ENCODE data around the gene HSD3B2. TPM values are rescaled to one million over a fixed set of nuclear protein-coding genes. Genes with fewer than 3 reads are reported as not detected.

HSD3B2 gene
- total RNA-seq, 6 experiments from 2014 or later = not detected

DNA sequence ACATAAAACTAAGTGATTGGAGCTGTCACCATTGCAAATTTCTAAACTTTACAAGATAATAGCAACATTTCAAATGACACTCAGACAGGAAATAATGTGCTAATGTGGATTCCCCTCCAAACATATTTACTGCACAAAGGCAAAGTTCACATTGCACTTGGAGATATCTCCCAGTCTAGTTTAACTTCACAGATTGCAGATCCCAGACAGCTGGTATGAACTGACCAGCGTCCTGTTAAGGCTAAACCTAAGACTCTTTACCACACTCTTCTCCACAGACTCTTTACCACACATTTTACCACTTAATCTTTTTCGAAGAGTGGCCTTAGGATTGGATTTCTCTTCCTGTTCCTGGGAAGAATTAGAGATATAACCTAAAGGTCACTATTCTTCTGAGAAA lies 51.5 kb downstream of the HSD3B2 start:
- no peak for TF ChIP-seq CTCF (IDR thresholded peaks at IDR 0.05)
- Mint-ChIP-seq H3K9me3 (no peaks in the 10 kb centered on the region), H3K36me3 (ENCODE audit: low read depth) (no peaks in the 10 kb centered on the region), H3K4me1 (ENCODE audit: low read depth) (no peaks in the 10 kb centered on the region), H3K4me3 (no peak overlapping the region), H3K27ac (no peak overlapping the region), H3K27me3 (ENCODE audit: insufficient read depth) (peaks cover 8% of the 10 kb centered on the region; the same call in 1 of the 2 replicates)
- DNase-seq = no peak

GRCh38 chr1:119467219-119467618 lies 52.3 kb downstream of the HSD3B2 start:
- H3K27ac Mint-ChIP-seq = no peak overlapping the region
- peaks cover 13% of the 10 kb centered on the region for H3K27me3 Mint-ChIP-seq (ENCODE audit: insufficient read depth)

GRCh38 chr1:119467857-119468668 lies 53.1 kb downstream of the HSD3B2 start:
- H3K4me1 Mint-ChIP-seq (ENCODE audit: low read depth) = no peaks in the 10 kb centered on the region
- TF ChIP-seq CTCF (IDR thresholded peaks at IDR 0.05) = no peak
- H3K27me3 Mint-ChIP-seq (ENCODE audit: insufficient read depth) = peaks cover 13% of the 10 kb centered on the region
- no peak overlapping the region for H3K4me3 Mint-ChIP-seq
- no peak overlapping the region for H3K27ac Mint-ChIP-seq
- no peaks in the 10 kb centered on the region for H3K36me3 Mint-ChIP-seq (ENCODE audit: low read depth)
- no peak for DNase-seq
- no peaks in the 10 kb centered on the region for H3K9me3 Mint-ChIP-seq

More at GRCh38 chr1:119467219-119467618, 52.3 kb downstream of the HSD3B2 start:
- no peaks in the 10 kb centered on the region for H3K9me3 Mint-ChIP-seq
- no peak for TF ChIP-seq CTCF (IDR thresholded peaks at IDR 0.05)
- DNase-seq = no peak
- H3K4me1 Mint-ChIP-seq (ENCODE audit: low read depth) = no peaks in the 10 kb centered on the region
- H3K4me3 Mint-ChIP-seq = no peak overlapping the region
- no peaks in the 10 kb centered on the region for H3K36me3 Mint-ChIP-seq (ENCODE audit: low read depth)

- H3K36me3 Mint-ChIP-seq (ENCODE audit: low read depth) = no peaks in the 10 kb centered on the region
- DNase-seq = no peak
- no peak for TF ChIP-seq CTCF (IDR thresholded peaks at IDR 0.05)
- no peak overlapping the region for H3K27ac Mint-ChIP-seq
- peaks cover 13% of the 10 kb centered on the region for H3K27me3 Mint-ChIP-seq (ENCODE audit: insufficient read depth)
- no peaks in the 10 kb centered on the region for H3K9me3 Mint-ChIP-seq
- no peaks in the 10 kb centered on the region for H3K4me1 Mint-ChIP-seq (ENCODE audit: low read depth)
- H3K4me3 Mint-ChIP-seq = no peak overlapping the region
Observed at GRCh38 chr1:119469741-119470140, 54.8 kb downstream of the HSD3B2 start.

DNA sequence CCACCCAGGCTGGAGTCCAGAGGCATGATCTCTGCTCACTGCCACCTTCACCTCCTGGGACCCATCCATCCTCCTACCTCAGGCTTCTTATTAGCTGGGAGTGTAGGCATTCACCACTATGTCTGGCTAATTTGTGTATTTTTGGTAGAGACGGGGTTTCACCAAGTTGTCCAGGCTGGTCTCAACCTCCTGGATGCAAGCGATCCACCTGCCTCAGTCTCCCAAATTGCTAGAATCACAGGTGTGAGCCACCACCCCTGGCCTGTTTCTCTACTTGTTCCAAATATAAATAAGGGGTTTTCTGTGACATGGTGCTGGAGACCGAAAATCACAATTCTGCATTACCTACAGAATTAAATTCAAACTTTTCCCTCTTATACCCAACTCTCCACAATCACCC lies 55.4 kb downstream of the HSD3B2 start:
- Mint-ChIP-seq H3K27me3 (ENCODE audit: insufficient read depth) (peaks cover 13% of the 10 kb centered on the region), H3K4me1 (ENCODE audit: low read depth) (no peaks in the 10 kb centered on the region), H3K9me3 (no peaks in the 10 kb centered on the region), H3K4me3 (no peak overlapping the region), H3K36me3 (ENCODE audit: low read depth) (no peaks in the 10 kb centered on the region), H3K27ac (no peak overlapping the region)
- TF ChIP-seq CTCF (IDR thresholded peaks at IDR 0.05) = no peak
- DNase-seq = no peak
